Rectal smooth muscle tissue (tissue), 1 donor: ENCODE measurements around the gene MORC3.

ENCODE experiments used
- H3K27ac ChIP-seq: one replicate; pipeline ENCODE4 v1.7.0; 2013; ENCODE audit warnings: low read depth, low read length, inconsistent platforms
- H3K27me3 ChIP-seq: one replicate; pipeline ENCODE4 v1.7.0; 2013; ENCODE audit warnings: low read length; ENCODE audit not compliant: control insufficient read depth, insufficient read depth
- H3K36me3 ChIP-seq: one replicate; pipeline ENCODE4 v1.7.0; 2013; ENCODE audit warnings: low read length; ENCODE audit not compliant: control insufficient read depth, insufficient read depth
- H3K4me1 ChIP-seq: one replicate; pipeline ENCODE4 v1.7.0; 2013; ENCODE audit warnings: low read length; ENCODE audit not compliant: control insufficient read depth, insufficient read depth
- H3K4me3 ChIP-seq: one replicate; pipeline ENCODE4 v1.7.0; 2013; ENCODE audit warnings: low read length
- H3K9ac ChIP-seq: one replicate; pipeline ENCODE4 v1.7.0; 2013; ENCODE audit warnings: low read length

The MORC3 gene

DNA sequence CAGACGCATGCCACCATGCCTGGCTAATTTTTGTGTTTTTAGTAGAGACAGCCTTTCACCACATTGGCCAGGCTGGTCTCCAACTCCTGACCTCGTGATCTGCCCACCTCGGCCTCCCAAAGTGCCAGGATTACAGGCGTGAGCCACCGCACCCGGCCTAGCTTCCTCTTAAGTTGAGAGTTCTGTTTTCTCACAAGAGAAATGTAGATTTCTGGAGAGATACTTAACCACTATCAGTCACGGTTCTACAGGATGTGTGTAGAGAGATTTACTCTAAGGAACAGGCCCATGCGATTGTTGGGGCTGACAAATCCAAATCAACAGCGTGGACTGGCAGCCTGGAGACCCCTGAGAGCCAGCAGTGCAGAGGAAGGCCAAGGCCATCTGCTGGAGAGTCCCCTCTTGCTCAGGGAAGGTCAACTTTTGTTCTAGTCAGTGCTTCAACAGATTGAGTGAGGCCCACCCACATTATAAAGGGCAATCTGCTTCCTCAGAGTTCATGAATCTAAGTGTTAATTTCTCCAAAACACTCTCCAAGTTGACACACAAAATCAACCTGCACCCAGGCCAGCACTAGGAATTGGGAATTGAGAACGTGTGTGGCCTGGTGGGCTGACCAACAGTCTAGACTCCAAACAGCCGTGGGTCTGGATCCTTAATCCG, 103.9 kb downstream of the MORC3 start:
- Histone ChIP-seq H3K36me3 (no peaks in the 10 kb centered on the region), H3K27me3 (no peaks in the 10 kb centered on the region), H3K27ac (no peak overlapping the region), H3K9ac (no peak overlapping the region), H3K4me3 (no peak overlapping the region), H3K4me1 (no peaks in the 10 kb centered on the region)

DNA sequence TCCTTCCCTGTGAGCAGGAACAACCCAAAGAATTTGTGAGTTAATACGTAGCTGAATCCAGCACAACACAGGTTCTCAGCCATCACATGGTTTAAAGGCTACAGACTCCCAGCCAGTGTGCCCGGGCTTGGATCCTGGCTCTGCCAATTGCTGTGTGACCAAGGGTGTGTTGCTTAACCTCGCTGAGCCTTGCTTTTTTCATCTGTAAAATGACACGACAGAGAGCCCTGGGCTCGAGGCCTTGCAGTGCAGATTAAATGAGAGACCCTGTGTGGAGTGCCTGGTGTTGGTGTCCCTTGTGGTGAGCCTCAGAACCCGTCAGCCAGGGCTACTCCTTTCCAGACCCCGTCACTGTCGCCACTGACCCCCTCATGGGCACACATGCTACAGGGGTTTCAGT, 104.6 kb downstream of the MORC3 start:
- H3K4me1 ChIP-seq: no peaks in the 10 kb centered on the region
- H3K9ac ChIP-seq: no peak overlapping the region
- no peak overlapping the region for H3K4me3 ChIP-seq

DNA sequence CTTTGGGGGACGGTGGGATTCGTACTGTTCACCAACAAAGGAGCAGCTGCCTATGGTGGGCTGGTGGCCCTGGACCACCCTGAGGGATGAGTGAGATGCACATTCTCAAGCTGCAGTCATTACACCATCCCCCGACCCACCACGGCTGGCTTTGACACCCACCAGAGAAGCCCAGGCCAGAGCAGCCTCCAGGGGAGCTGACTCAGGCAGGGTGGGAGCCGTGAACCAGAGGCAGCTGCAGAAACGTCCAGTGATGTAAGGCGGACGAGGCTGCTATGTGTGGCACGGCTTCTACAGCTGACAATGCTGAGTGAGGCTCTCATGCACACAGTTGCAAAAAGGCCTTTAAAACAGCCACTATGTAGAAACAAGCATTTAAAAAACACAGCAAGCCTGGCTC, 105.3 kb downstream of the MORC3 start:
- no peaks in the 10 kb centered on the region for H3K4me1 ChIP-seq

More for the DNA sequence above, 104.6 kb downstream of the MORC3 start:
- Histone ChIP-seq H3K27me3 (peaks cover 2% of the 10 kb centered on the region), H3K27ac (no peak overlapping the region), H3K36me3 (no peaks in the 10 kb centered on the region)

More for the DNA sequence above, 105.3 kb downstream of the MORC3 start:
- H3K4me3 ChIP-seq: no peak overlapping the region
- H3K9ac ChIP-seq: no peak overlapping the region
- H3K27me3 ChIP-seq: peaks cover 2% of the 10 kb centered on the region
- no peaks in the 10 kb centered on the region for H3K36me3 ChIP-seq
- no peak overlapping the region for H3K27ac ChIP-seq
